Measurements from ENCODE around the gene CD63. TPM values are rescaled to one million over a fixed set of nuclear protein-coding genes. Genes with fewer than 3 reads are reported as not detected.
A peak's percentile ranks its signal among the peaks of the same experiment; 100 is the strongest.

Gene CD63
- total and polyA plus RNA-seq, 9 of the 15 experiments (the other 6 are each of a cell fraction or from before 2014, with no cell fraction given) = 313 to 735 (median 433) TPM

DNA sequence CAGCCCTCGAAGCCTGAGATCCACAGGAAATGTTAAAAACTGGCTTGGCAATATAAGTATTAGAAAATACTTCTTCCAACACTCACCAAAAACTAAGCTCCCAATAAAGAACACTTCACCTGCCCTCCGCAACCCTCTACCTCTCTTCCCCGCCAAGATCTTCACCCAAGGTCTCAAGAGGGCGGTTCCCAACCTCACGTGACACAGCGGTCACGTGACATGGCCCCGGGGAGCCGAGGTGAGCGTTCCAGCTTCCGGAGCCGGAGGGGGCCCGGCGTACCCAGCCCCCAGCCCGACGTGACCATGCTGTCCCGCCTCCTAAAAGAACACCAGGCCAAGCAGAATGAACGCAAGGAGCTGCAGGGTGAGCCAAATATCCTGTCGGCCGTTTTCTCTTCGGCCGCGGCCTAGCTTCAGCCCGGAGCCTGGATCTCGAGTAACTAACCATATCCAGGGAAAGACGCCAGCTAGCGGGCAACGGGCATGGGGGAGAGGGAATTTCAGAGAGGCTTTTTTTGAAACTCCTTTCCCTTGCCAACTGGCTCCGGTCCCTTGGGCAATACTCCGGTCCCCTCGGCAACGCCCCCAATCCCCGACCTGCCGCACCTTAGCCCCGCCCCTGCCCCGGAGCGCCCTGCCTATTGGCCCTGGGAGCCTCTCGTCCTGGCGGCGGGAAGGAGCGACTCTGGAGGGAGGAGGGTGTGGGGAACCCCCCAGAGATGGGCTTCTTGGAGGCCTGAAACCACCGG lies 12.8 kb downstream of the CD63 start, which contains the start of gene BLOC1S1 (continued):
- TF ChIP-seq AFF4 (CRISPR knock-in tag; IDR thresholded peaks at IDR 0.05) = peak; percentile 71
- peak in 1 of 2 experiments; percentile 35; a peak in 1 of 4 replicates for TF ChIP-seq ETV6 (IDR thresholded peaks at IDR 0.05; ENCODE audit: borderline replicate concordance in 1 of 2, low read depth in 2 of 2, low read length in 1 of 2)
- TF ChIP-seq ETV6 (CRISPR knock-in tag; IDR thresholded peaks at IDR 0.05; ENCODE audit: borderline replicate concordance) = 0 out of 2 replicates have a peak, but pooled peaks have one; percentile 56
- TF ChIP-seq, protein P1, sequence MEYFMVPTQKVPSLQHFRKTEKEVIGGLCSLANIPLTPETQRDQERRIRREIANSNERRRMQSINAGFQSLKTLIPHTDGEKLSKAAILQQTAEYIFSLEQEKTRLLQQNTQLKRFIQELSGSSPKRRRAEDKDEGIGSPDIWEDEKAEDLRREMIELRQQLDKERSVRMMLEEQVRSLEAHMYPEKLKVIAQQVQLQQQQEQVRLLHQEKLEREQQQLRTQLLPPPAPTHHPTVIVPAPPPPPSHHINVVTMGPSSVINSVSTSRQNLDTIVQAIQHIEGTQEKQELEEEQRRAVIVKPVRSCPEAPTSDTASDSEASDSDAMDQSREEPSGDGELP (CRISPR knock-in tag; IDR thresholded peaks at IDR 0.05; ENCODE audit: borderline replicate concordance) = peak; percentile 80; the same call in 1 of the 2 replicates
- TF ChIP-seq MTA3 (IDR thresholded peaks at IDR 0.05; ENCODE audit: borderline replicate concordance) = peak; percentile 65; the same call in 1 of the 2 replicates
- TF ChIP-seq ZNF23 (CRISPR knock-in tag; IDR thresholded peaks at IDR 0.05) = no peak
- no peak for TF ChIP-seq HDGF (IDR thresholded peaks at IDR 0.05)
- TF ChIP-seq RBFOX2 (IDR thresholded peaks at IDR 0.05; ENCODE audit: low read depth, low read length) = peak; percentile 78
- TF ChIP-seq DPF2 (IDR thresholded peaks at IDR 0.05) = peak; percentile 19; the same call in 1 of the 2 replicates
- TF ChIP-seq TBL1XR1 (IDR thresholded peaks at IDR 0.05; ENCODE audit: low read length in 2 of 2) = 0 out of 4 replicates have a peak, but pooled peaks of 1 of the 2 experiments have one; percentile 43
- TF ChIP-seq E2F1 (CRISPR knock-in tag; IDR thresholded peaks at IDR 0.05) = no peak; the same call in 1 of the 2 replicates
- TF ChIP-seq CUX1 (CRISPR knock-in tag; IDR thresholded peaks at IDR 0.05) = no peak
- TF ChIP-seq DNMT1 (IDR thresholded peaks at IDR 0.05) = no peak
- peak; percentile 89; the same call in 1 of the 2 replicates for TF ChIP-seq KAT7 (CRISPR knock-in tag; IDR thresholded peaks at IDR 0.05; ENCODE audit: borderline replicate concordance)
- TF ChIP-seq L3MBTL2 (IDR thresholded peaks at IDR 0.05) = peak; percentile 83

Data from K562 (cell line).